K562 (cell line): ENCODE measurements around the gene THUMPD2. TPM values are rescaled to one million over a fixed set of nuclear protein-coding genes. Genes with fewer than 3 reads are reported as not detected.

Experiments used
- ATAC-seq: fragments of 200-7000 bp; cut with Tn5 transposase; 3 replicates; pipeline ENCODE4 v1.9.1; 2020; ENCODE audit warnings: moderate library complexity
- BruUV-seq: library from RNA; stranded (reverse); fragments of 400-500 nt; replicated peaks from 2 replicates; lab custom pipeline; 2021; lab: Mats Ljungman, UMichigan
- CTCF ChIA-PET: fragments of 300-600 bp; formaldehyde crosslinking; extraction: SDS; loops from one replicate; lab custom pipeline; 2021; ENCODE audit warnings: low intra/inter-chr PET ratio; lab: Yijun Ruan, JAX
- POLR2A ChIA-PET: fragments of 300-600, 350-650 bp; sonication (Branson Sonifier 250); formaldehyde crosslinking; extraction: SDS; loops from one replicate; lab custom pipeline; 2021; ENCODE audit warnings: antibody characterized with exemption, inconsistent platforms; lab: Yijun Ruan, JAX
- DNase-seq, 4 experiments: peaks; one replicate each; pipeline versions ENCODE4 v3.0.0 to v3.0.0-alpha.2; 2011 to 2018; ENCODE audit warnings: low spot score in 3 of 4, mixed read lengths in 3 of 4; ENCODE audit errors: extremely low read depth in 1 of 4
- FAIRE-seq: peaks from 2 replicates; lab custom pipeline; 2011; peaks lifted over from hg19 to GRCh38; lab: Jason Lieb, UNC
- H2AFZ ChIP-seq: 2 replicates; pipeline ENCODE4 v1.6.0; 2011; ENCODE audit warnings: low read depth, low read length, control low read depth, inconsistent platforms
- H3K27ac ChIP-seq: fragments of 200-600 bp; 3 replicates; pipeline ENCODE4 v1.8.0; 2011; ENCODE audit warnings: low read depth, mild to moderate bottlenecking, control low read depth, inconsistent platforms, low read length, moderate library complexity, mixed read lengths; ENCODE audit errors: extremely low read depth
- H3K27me3 ChIP-seq, 2 experiments: fragments of 300-600 bp in 1 of 2; 2 replicates in 1 of 2; 3 replicates in 1 of 2; pipeline versions ENCODE4 v1.6.0 to v1.8.0; 2011; ENCODE audit warnings: inconsistent platforms in 2 of 2, low read length in 2 of 2, mild to moderate bottlenecking in 1 of 2, mixed read lengths in 1 of 2, moderate library complexity in 1 of 2; ENCODE audit not compliant: control insufficient read depth in 2 of 2, insufficient read depth in 2 of 2
- H3K36me3 ChIP-seq: fragments of 300-600 bp; 3 replicates; pipeline ENCODE4 v1.8.0; 2011; ENCODE audit warnings: mild to moderate bottlenecking, low read length, inconsistent platforms; ENCODE audit not compliant: control insufficient read depth, insufficient read depth
- H3K4me1 ChIP-seq, 2 experiments: fragments of 200-600 bp in 1 of 2; replicated peaks in 1 of 2; 2 replicates in 1 of 2; 3 replicates in 1 of 2; pipeline versions ENCODE4 v1.5.1 to v1.8.0; 2011; ENCODE audit warnings: inconsistent platforms in 2 of 2, low read length in 2 of 2, mild to moderate bottlenecking in 1 of 2, mixed read lengths in 1 of 2, moderate library complexity in 1 of 2; ENCODE audit not compliant: control insufficient read depth in 2 of 2, insufficient read depth in 2 of 2
- H3K4me2 ChIP-seq: 2 replicates; pipeline ENCODE4 v1.6.1; 2011; ENCODE audit warnings: low read length, control low read depth, inconsistent platforms, mixed read lengths; ENCODE audit not compliant: insufficient read depth
- H3K4me3 ChIP-seq: fragments of 200-600 bp; sonication (generic), shearing (Covaris generic); 2 replicates; pipeline ENCODE4 v1.5.1; 2016; ENCODE audit warnings: control low read depth, inconsistent platforms
- H3K79me2 ChIP-seq: fragments of 200-600 bp; 3 replicates; pipeline ENCODE4 v1.8.0; 2011; ENCODE audit warnings: low read length, inconsistent platforms; ENCODE audit not compliant: control insufficient read depth, insufficient read depth
- H3K9ac ChIP-seq, 2 experiments: 2 replicates each; pipeline versions ENCODE4 v1.6.0 to v1.6.1; 2011; ENCODE audit warnings: low read depth in 2 of 2, low read length in 2 of 2, control low read depth in 1 of 2, inconsistent platforms in 1 of 2, mild to moderate bottlenecking in 1 of 2, mixed read lengths in 1 of 2; ENCODE audit not compliant: insufficient read depth in 1 of 2
- H3K9me1 ChIP-seq: one replicate; pipeline ENCODE4 v1.6.0; 2011; ENCODE audit warnings: inconsistent platforms, mild to moderate bottlenecking, low read length, moderate library complexity; ENCODE audit not compliant: control insufficient read depth, insufficient read depth
- H3K9me3 ChIP-seq: replicated peaks from 2 replicates; pipeline ENCODE4 v1.5.1; 2011; ENCODE audit warnings: low read depth, low read length, inconsistent platforms; ENCODE audit not compliant: control insufficient read depth, insufficient read depth
- H4K20me1 ChIP-seq: replicated peaks from 2 replicates; pipeline ENCODE4 v1.6.1; 2011; ENCODE audit warnings: low read length, inconsistent platforms, mixed read lengths; ENCODE audit not compliant: control insufficient read depth, insufficient read depth
- ARID3A ChIP-seq: IDR thresholded peaks from 2 replicates; pipeline ENCODE4 v1.6.1; 2012; ENCODE audit warnings: low read depth, low read length, improper control_type of control experiment, borderline replicate concordance
- BCOR ChIP-seq: fragments of 450-650 bp; IDR thresholded peaks from 2 replicates; pipeline ENCODE4 v1.6.1; 2016
- NKRF ChIP-seq: fragments of 450-650 bp; IDR thresholded peaks from 2 replicates; pipeline ENCODE4 v1.6.1; 2016; ENCODE audit warnings: borderline replicate concordance
- PATZ1 ChIP-seq: fragments of 250-450 bp; sonication (Bioruptor Pico); IDR thresholded peaks from 2 replicates; pipeline ENCODE4 v1.5.0; 2020; ENCODE audit warnings: mild to moderate bottlenecking, borderline replicate concordance
- RBM15 ChIP-seq: fragments of 200-400 bp; formaldehyde crosslinking; IDR thresholded peaks from 2 replicates; pipeline ENCODE4 v1.6.1; 2018; ENCODE audit warnings: mild to moderate bottlenecking, low read length, moderate library complexity; ENCODE audit not compliant: insufficient read depth
- RFX5 ChIP-seq: IDR thresholded peaks from 2 replicates; pipeline ENCODE4 v1.6.1; 2011; ENCODE audit warnings: low read depth, mild to moderate bottlenecking, improper control_type of control experiment, low read length
- TAF9B ChIP-seq: fragments of 450-650 bp; IDR thresholded peaks from 2 replicates; pipeline ENCODE4 v1.6.1; 2018; ENCODE audit warnings: mild to moderate bottlenecking; ENCODE audit not compliant: partially characterized antibody
- ZNF263 ChIP-seq: sonication (generic); formaldehyde crosslinking; IDR thresholded peaks from 2 replicates; pipeline ENCODE4 v1.8.0; 2022; ENCODE audit warnings: mild to moderate bottlenecking, missing genetic modification reagents, borderline replicate concordance
- ZNF57 ChIP-seq: fragments of 450-650 bp; formaldehyde crosslinking; IDR thresholded peaks from 2 replicates; pipeline ENCODE4 v1.4.0; 2020; ENCODE audit warnings: mild to moderate bottlenecking, moderate library complexity
- WGBS: fragments of 100-300 bp; shearing (Covaris generic); methylation state at CpG from one replicate; pipeline ENCODE4 v1.1.6; 2016; ENCODE audit warnings: low coverage, mixed read lengths; ENCODE audit not compliant: insufficient coverage; ENCODE audit errors: missing lambda C conversion rate; 5-methylcytosine and 5-hydroxymethylcytosine counted together
- in situ Hi-C: fragments of 300-500 bp; cut with MboI; formaldehyde crosslinking; loops from 4 replicates; pipeline ENCODE4 v1.15.0; 2018; ENCODE audit warnings: inconsistent platforms, mixed read lengths
- intact Hi-C: fragments of 100-400 bp; cut with micrococcal nuclease; formaldehyde crosslinking; loops from 2 replicates; pipeline ENCODE4 v1.14.2; 2022
- polyA plus RNA-seq, 8 experiments: library from polyadenylated mRNA; depleted of rRNA in 4 of 8; stranded (reverse) in 5 of 8; unstranded in 3 of 8; fragments of >200 nt; fragmentation: Nextera tagmentation in 2 of 8; fragmentation: Illumina TruSeq in 1 of 8; extraction: Ambion mirVana in 2 of 8; extraction: Trizol in 1 of 8; gene quantifications; 2 replicates each; pipeline versions ENCODE4 v1.2.1 to v1.2.3, GENCODE V29; 2011 to 2014; ENCODE audit warnings: inconsistent platforms in 1 of 8, missing spikeins in 1 of 8
- total RNA-seq, 7 experiments: library from RNA; depleted of rRNA in 6 of 7; stranded (reverse); fragments of >200 nt in 6 of 7; fragmentation: Illumina TruSeq in 2 of 7; extraction: Trizol in 2 of 7; gene quantifications; 2 replicates each; pipeline versions ENCODE4 v1.2.1 to v1.2.3, GENCODE V29; 2011 to 2021; ENCODE audit warnings: low replicate concordance in 1 of 7

The THUMPD2 gene
- total and polyA plus RNA-seq, 9 of the 15 experiments (the other 6 are each of a cell fraction or from before 2014, with no cell fraction given): 9.6 to 40.4 (median 24.0) TPM

GRCh38 chr2:39703181-39703872 is 75.7 kb downstream of the THUMPD2 start:
- Histone ChIP-seq H3K4me2 (no peak overlapping the region), H2AFZ (no peak overlapping the region), H3K9me1 (no peaks in the 10 kb centered on the region), H3K9me3 (peaks cover 4% of the 10 kb centered on the region; the same call in 1 of the 2 replicates), H3K27ac (no peak overlapping the region), H4K20me1 (no peaks in the 10 kb centered on the region), H3K9ac (no peak overlapping the region), H3K79me2 (no peaks in the 10 kb centered on the region), H3K4me1 (no peaks in the 10 kb centered on the region), H3K27me3 (peaks cover 8 to 15% of the 10 kb centered on the region in 2 experiments; a peak in 4 of 5 replicates), H3K4me3 (no peak overlapping the region), H3K36me3 (no peaks in the 10 kb centered on the region)
- CTCF ChIA-PET: no interaction called here
- no TSS peak for BruUV-seq
- ATAC-seq: no peak
- TF ChIP-seq ARID3A (no peak), ZNF57 (CRISPR knock-in tag) (no peak), NKRF (no peak), BCOR (no peak), ZNF263 (CRISPR knock-in tag) (no peak), TAF9B (no peak), RBM15 (no peak), PATZ1 (CRISPR knock-in tag) (no peak), RFX5 (no peak)
- FAIRE-seq: no peak
- intact Hi-C loops: loop anchor here (5.0 kb wide), 1 partner anchor 111 kb away; no protein-coding TSS in a partner anchor
- WGBS: 2% methylated on average over 3 of the region's 3 CpGs
- in situ Hi-C loops: no loop called here
- DNase-seq: no peak
- POLR2A ChIA-PET: interaction anchor here (0.6 kb wide), 1 partner anchor 16 kb away, joined by 3 read pairs; no protein-coding TSS in a partner anchor
